Vagina (tissue), 2 donors: ENCODE measurements around the gene GIGYF1. TPM values are rescaled to one million over a fixed set of nuclear protein-coding genes. Genes with fewer than 3 reads are reported as not detected.
"Not testable (repeated sequence)": the region's sequence is repeated elsewhere in the genome, so short reads cannot be mapped to it uniquely, and the experiment has no call there.

ENCODE experiments used
- DNase-seq, 2 donors: peaks; one replicate each; pipeline ENCODE4 v3.0.0-alpha.2; 2017; ENCODE audit errors: extremely low spot score in 2 of 2
- H3K27ac ChIP-seq: fragments of 200-600 bp; sonication (generic); one replicate; pipeline ENCODE4 v1.5.1; 2019
- H3K27me3 ChIP-seq: fragments of 200-600 bp; sonication (generic); one replicate; pipeline ENCODE4 v1.5.1; 2019
- H3K36me3 ChIP-seq, 2 donors: fragments of 200-600 bp; sonication (generic); one replicate each; pipeline ENCODE4 v1.5.1; 2017 to 2019
- H3K4me1 ChIP-seq: fragments of 200-600 bp; sonication (generic); one replicate; pipeline ENCODE4 v1.5.1; 2019
- H3K4me3 ChIP-seq, 2 donors: fragments of 200-600 bp; sonication (generic); 1 replicate in 1 of 2; 2 replicates in 1 of 2; pipeline ENCODE4 v1.5.1; 2016 to 2019
- H3K9me3 ChIP-seq: fragments of 200-600 bp; sonication (generic); one replicate; pipeline ENCODE4 v1.5.1; 2019
- POLR2A ChIP-seq, 2 donors: fragments of 450-650 bp; IDR thresholded peaks; one replicate each; pipeline ENCODE4 v1.6.1; 2017; ENCODE audit warnings: antibody characterized with exemption in 2 of 2, mild to moderate bottlenecking in 2 of 2, moderate library complexity in 2 of 2
- POLR2AphosphoS5 ChIP-seq, 2 donors: sonication (generic); formaldehyde crosslinking; IDR thresholded peaks; one replicate each; pipeline ENCODE4 v1.9.0; 2017; ENCODE audit warnings: antibody characterized with exemption in 2 of 2, mild to moderate bottlenecking in 2 of 2, low read depth in 1 of 2; ENCODE audit not compliant: insufficient read depth in 1 of 2
- intact Hi-C: fragments of 100-400 bp; cut with DNase I; formaldehyde crosslinking; loops from one replicate; pipeline ENCODE4 v1.15.1; 2023
- total RNA-seq: library from RNA; depleted of rRNA; stranded (reverse); fragments of >200 nt; gene quantifications from one replicate; pipeline ENCODE4 v1.2.3, GENCODE V29; 2016
- TF ChIP-seq, protein P1 (sequence below), 3 experiments: fragments of 450-650 bp in 2 of 3; fragments of 200-600 bp in 1 of 3; sonication (generic) in 1 of 3; IDR thresholded peaks; one replicate each; pipeline ENCODE4 v1.5.1; 2017 to 2019; ENCODE audit warnings: antibody characterized with exemption in 3 of 3, mild to moderate bottlenecking in 2 of 3, moderate library complexity in 2 of 3

The GIGYF1 gene
- total RNA-seq, 1 donor from 2014 or later = 20.6 TPM

- H3K27ac ChIP-seq = no peak overlapping the region
- H3K4me1 ChIP-seq = no peaks in the 10 kb centered on the region
- H3K9me3 ChIP-seq = no peaks in the 10 kb centered on the region
- intact Hi-C loops = no loop called here
- no peaks in the 10 kb centered on the region for H3K27me3 ChIP-seq
- H3K36me3 ChIP-seq = no peaks in the 10 kb centered on the region
- no peak for TF ChIP-seq POLR2A (IDR thresholded peaks at IDR 0.05)
- no peak for TF ChIP-seq POLR2AphosphoS5 (IDR thresholded peaks at IDR 0.05; ENCODE audit: insufficient read depth in 1 of 2, low read depth in 1 of 2)
- TF ChIP-seq, protein P1, sequence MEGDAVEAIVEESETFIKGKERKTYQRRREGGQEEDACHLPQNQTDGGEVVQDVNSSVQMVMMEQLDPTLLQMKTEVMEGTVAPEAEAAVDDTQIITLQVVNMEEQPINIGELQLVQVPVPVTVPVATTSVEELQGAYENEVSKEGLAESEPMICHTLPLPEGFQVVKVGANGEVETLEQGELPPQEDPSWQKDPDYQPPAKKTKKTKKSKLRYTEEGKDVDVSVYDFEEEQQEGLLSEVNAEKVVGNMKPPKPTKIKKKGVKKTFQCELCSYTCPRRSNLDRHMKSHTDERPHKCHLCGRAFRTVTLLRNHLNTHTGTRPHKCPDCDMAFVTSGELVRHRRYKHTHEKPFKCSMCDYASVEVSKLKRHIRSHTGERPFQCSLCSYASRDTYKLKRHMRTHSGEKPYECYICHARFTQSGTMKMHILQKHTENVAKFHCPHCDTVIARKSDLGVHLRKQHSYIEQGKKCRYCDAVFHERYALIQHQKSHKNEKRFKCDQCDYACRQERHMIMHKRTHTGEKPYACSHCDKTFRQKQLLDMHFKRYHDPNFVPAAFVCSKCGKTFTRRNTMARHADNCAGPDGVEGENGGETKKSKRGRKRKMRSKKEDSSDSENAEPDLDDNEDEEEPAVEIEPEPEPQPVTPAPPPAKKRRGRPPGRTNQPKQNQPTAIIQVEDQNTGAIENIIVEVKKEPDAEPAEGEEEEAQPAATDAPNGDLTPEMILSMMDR (IDR thresholded peaks at IDR 0.05) = no peak
- no peak for DNase-seq
- no peak overlapping the region for H3K4me3 ChIP-seq
Measured at GRCh38 chr7:100731937-100732636, 38.0 kb upstream of the GIGYF1 start.

- TF ChIP-seq POLR2AphosphoS5 (IDR thresholded peaks at IDR 0.05; ENCODE audit: insufficient read depth in 1 of 2, low read depth in 1 of 2) (no peak), POLR2A (IDR thresholded peaks at IDR 0.05) (no peak)
- TF ChIP-seq, protein P1 (IDR thresholded peaks at IDR 0.05) = no peak
- Histone ChIP-seq H3K4me3 (no peak overlapping the region), H3K27me3 (no peaks in the 10 kb centered on the region)
Measured at GRCh38 chr7:100730136-100730800, 36.2 kb upstream of the GIGYF1 start.

DNA sequence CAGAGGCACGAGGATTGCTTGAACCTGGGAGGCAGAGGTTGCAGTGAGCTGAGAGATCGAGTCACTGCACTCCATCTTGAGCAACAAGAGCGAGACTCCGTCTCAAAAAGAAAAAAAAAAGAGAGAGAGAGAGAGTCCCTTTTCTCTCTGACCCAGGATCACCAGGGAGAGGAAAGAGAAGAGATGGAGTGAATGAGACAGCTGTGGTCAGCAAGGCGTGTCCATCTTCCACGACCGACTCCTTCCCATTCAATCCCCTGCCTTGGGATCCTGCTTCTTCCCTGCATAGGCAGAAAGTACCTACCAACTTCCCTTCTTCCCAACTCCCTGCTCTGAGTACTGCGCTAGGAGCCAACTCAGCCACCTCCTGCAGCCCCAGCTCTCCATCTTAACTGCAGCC, 34.1 kb upstream of the GIGYF1 start:
- no peak overlapping the region for H3K27ac ChIP-seq
- no peak overlapping the region for H3K4me3 ChIP-seq
- no peaks in the 10 kb centered on the region for H3K9me3 ChIP-seq
- H3K4me1 ChIP-seq = peaks cover 21% of the 10 kb centered on the region
- H3K36me3 ChIP-seq = no peaks in the 10 kb centered on the region
- H3K27me3 ChIP-seq = no peaks in the 10 kb centered on the region
- no peak for DNase-seq
- intact Hi-C loops = no loop called here
- TF ChIP-seq POLR2A (IDR thresholded peaks at IDR 0.05) = no peak
- TF ChIP-seq, protein P1 (IDR thresholded peaks at IDR 0.05) = no peak
- no peak for TF ChIP-seq POLR2AphosphoS5 (IDR thresholded peaks at IDR 0.05; ENCODE audit: insufficient read depth in 1 of 2, low read depth in 1 of 2)

More at GRCh38 chr7:100730136-100730800, 36.2 kb upstream of the GIGYF1 start:
- no peaks in the 10 kb centered on the region for H3K9me3 ChIP-seq
- DNase-seq = no peak
- H3K36me3 ChIP-seq = no peaks in the 10 kb centered on the region
- H3K4me1 ChIP-seq = peaks cover 15% of the 10 kb centered on the region
- H3K27ac ChIP-seq = no peak overlapping the region
- intact Hi-C loops = no loop called here

GRCh38 chr7:100726996-100727761, 33.1 kb upstream of the GIGYF1 start:
- H3K36me3 ChIP-seq = no peaks in the 10 kb centered on the region
- intact Hi-C loops = no loop called here
- H3K9me3 ChIP-seq = no peaks in the 10 kb centered on the region
- H3K4me1 ChIP-seq = peaks cover 21% of the 10 kb centered on the region
- H3K27me3 ChIP-seq = no peaks in the 10 kb centered on the region
- no peak for DNase-seq
- no peak overlapping the region for H3K4me3 ChIP-seq
- TF ChIP-seq POLR2AphosphoS5 (IDR thresholded peaks at IDR 0.05; ENCODE audit: insufficient read depth in 1 of 2, low read depth in 1 of 2) = no peak
- TF ChIP-seq, protein P1 (IDR thresholded peaks at IDR 0.05) = no peak
- no peak for TF ChIP-seq POLR2A (IDR thresholded peaks at IDR 0.05)
- H3K27ac ChIP-seq = peak overlapping the region; percentile 48

GRCh38 chr7:100724364-100724763, 30.3 kb upstream of the GIGYF1 start:
- H3K4me1 ChIP-seq = peaks cover 34% of the 10 kb centered on the region
- intact Hi-C loops, H3K27ac ChIP-seq, H3K36me3 ChIP-seq, DNase-seq, H3K4me3 ChIP-seq, H3K9me3 ChIP-seq, H3K27me3 ChIP-seq: not testable (repeated sequence)
